HG02970 (cell line): ENCODE data around the gene SLC25A39.
"Not testable (repeated sequence)": the region's sequence is repeated elsewhere in the genome, so short reads cannot be mapped to it uniquely, and the experiment has no call there.

Experiments
- ATAC-seq: cut with Tn5 transposase; IDR thresholded peaks from one replicate; pipeline ENCODE4 v1.9.1; 2021; ENCODE audit warnings: mild to moderate bottlenecking, moderate library complexity, moderate number of reproducible peaks; ENCODE audit not compliant: unreplicated experiment, low FRiP score

SLC25A39 gene

DNA sequence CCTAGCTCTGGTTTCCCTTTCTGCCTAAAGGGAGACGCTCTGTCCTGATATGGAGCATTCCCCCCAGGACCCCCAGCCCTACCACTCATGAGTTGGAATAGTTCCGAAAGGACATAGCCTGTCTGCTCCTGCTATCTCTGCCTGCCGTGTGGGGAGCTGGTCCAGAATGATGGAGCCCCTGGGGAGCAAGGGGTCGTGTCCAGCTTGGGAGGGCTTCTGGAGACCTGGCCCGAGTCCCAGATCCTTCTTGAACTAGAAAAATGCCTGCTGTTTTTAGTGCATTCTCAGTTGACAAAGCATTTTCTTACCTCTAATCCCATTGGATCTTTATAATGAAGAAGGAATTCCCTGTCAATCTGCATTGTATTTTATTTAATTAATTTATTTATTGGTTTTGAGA, 11.3 kb upstream of the SLC25A39 start:
- ATAC-seq: no peak

DNA sequence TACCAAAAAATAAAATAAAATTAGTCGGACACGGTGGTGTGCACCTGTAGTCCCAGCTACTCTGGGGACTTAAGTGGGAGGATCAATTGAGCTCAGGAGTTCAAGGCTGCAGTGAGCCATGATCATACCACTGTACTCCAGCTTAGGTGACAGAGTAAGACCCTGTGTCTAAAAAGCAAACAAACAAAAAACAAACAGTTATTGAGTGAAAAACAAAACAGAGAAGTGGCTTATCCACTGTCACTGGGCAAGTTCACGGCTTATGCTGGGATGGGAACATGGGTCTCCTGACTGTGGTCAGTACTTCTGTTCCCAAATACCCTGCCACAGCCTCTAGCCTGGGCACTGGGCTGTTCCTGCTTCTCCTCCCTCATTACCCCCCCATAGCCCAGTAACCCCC, 10.9 kb upstream of the SLC25A39 start:
- ATAC-seq: no peak

DNA sequence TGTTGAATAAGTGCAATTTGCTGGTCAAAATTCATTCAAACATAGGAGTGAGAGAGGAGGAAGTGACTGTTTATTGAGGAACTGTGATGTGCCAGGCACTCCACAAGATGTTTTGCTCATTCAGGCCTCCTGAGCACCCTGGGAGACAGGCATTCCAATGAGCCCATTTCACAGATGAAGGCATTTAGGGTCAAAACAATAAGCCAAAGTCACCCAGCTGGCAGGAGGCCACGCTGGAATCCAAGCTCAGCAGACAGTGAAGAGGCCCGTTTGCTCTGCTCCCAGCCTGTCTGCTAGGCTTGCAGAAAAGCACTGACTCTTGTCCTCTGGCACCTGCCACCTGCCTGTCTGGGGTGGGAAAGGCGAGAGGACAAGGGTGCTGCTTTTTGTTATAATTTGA, 10.1 kb upstream of the SLC25A39 start:
- no peak for ATAC-seq

DNA sequence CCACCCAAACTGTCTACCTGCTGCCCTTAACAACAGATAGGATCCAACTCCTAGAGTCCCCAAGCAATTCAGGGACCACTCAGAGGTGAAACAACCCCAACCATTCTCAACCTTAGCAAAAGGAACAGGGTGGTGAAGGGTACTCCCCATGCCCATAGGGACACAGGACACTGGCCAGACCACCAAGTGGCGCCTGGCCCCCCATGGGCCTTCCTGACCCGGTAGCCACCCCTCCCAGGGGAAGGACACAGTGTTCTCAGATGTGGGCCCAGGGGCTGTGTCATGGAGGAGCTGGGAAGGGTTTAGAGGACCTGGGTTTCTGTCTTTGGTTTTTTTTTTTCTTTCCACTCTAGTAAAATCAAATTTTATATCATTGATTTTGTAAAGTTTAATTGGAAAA, 9.7 kb upstream of the SLC25A39 start:
- no peak for ATAC-seq

- no peak for ATAC-seq
Observed at GRCh38 chr17:44333371-44333770, 8.7 kb upstream of the SLC25A39 start.

DNA sequence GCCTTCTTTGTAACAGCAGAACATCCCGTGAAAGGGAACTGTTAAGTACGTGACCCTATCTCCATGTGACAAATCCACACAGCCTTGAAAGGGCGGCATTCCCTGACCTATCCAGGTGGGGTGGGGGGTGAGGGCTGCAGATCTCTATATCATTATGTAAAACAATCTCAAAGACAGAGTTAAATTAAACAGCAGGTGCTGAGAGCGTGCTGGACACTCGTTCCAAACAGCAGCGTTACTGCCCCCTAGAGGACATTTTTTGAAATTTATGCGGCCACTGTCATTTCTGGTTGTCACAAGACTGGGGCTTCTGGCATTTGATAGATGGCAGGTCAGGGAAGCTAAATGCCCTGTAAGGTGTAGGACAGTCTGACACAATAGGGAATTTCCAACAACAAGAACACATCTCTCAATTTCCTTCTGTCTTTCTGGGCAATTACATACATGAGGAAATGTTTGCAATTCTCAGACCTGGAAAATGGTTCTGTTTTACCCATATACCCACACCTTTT, 6.7 kb upstream of the SLC25A39 start:
- ATAC-seq: no peak

GRCh38 chr17:44330263-44330662, 5.6 kb upstream of the SLC25A39 start:
- ATAC-seq: not testable (repeated sequence)

- ATAC-seq: not testable (repeated sequence)
Observed at GRCh38 chr17:44329516-44329915, 4.9 kb upstream of the SLC25A39 start.

- ATAC-seq: no peak
Observed at GRCh38 chr17:44327715-44328449, 3.3 kb upstream of the SLC25A39 start.

GRCh38 chr17:44326861-44327444, 2.3 kb upstream of the SLC25A39 start:
- peak; percentile 34 for ATAC-seq

DNA sequence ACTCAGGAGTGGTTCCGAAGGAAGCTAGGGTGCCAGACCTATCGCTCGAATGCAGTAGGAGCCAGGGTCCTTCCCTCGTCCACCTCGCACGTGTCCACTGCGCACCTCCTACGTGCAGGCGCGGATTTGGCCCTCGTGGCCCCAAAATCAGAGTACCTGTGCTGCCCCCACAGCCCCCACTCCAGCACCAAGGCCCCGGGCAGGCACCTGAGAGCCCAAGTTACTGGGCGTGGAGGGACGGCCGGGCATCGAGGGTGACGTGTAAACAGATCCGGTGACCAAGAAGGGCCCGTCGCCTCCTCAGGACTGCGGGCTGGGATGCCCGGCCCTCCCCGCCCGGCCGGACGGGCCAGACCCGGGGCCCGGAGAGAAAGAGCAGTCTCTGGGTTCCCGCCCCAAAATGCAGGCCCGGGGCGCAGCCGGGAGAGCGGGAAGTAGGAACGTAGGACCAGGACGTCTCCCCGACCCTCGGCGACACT, 492 bp downstream of the SLC25A39 start:
- peak; percentile 4 for ATAC-seq

DNA sequence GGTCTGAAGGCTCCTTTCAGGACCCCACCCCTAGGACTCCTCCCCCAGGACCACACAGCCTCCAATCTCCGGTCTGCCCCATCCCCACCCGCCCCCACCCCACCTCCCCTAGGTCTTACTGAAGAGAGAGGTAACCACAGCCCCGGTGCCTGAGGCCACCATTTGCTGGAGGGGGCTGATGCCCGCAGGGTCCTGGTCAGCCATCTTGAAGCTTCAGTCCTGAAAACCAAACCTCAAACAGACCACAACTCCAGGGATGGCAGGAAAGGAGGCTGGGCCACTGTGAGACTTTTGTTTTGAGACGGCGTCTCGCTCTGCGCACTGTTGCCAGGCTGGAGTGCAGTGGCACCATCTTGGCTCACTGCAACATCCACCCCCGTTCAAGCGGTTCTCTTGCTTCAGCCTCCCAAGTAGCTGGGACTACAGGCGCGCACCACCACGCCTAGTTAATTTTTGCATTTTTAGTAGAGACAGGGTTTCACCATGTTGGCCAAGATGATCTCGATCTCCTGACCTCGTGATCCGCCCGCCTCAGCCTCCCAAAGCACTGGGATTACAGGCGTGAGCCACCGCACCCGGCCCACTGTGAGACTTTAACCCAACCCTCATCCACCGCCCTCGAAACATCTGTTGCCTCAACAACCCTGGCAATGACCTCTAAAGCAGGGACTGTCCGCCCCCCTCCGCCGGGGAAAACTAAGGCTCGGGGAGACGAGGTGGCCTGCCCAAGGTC, 1.1 kb downstream of the SLC25A39 start:
- no peak for ATAC-seq

DNA sequence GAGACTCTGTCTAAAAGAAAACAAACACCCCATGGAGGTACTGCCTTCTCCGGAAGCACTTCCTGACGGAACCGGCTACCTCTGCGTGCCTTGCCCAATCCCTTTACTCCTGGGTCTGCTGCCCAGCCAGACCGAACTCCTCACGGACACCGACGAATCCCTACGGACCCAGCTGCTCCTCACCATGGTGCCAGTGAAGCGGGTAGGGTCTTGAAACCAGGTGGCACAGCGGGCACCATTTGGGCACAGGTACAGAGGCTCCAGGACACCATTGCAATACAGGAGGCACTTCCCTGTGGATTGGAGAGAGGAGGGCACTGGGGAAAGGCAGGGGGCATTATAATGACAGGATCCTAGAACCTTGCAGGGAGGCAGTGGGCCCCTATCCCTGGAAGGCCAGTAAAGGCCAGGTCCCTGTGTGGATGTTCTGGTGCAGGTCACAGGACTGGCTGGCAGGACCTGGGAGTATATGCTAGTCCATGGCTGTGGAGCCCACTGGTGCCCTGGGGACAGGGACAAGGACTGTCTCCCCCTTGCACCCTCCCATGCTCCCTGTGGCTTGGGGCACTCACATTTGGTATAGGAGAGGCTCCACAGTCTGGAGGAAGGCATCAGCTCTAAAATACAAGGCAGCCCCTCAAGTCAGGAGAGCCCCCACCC, 2.3 kb downstream of the SLC25A39 start:
- no peak for ATAC-seq

DNA sequence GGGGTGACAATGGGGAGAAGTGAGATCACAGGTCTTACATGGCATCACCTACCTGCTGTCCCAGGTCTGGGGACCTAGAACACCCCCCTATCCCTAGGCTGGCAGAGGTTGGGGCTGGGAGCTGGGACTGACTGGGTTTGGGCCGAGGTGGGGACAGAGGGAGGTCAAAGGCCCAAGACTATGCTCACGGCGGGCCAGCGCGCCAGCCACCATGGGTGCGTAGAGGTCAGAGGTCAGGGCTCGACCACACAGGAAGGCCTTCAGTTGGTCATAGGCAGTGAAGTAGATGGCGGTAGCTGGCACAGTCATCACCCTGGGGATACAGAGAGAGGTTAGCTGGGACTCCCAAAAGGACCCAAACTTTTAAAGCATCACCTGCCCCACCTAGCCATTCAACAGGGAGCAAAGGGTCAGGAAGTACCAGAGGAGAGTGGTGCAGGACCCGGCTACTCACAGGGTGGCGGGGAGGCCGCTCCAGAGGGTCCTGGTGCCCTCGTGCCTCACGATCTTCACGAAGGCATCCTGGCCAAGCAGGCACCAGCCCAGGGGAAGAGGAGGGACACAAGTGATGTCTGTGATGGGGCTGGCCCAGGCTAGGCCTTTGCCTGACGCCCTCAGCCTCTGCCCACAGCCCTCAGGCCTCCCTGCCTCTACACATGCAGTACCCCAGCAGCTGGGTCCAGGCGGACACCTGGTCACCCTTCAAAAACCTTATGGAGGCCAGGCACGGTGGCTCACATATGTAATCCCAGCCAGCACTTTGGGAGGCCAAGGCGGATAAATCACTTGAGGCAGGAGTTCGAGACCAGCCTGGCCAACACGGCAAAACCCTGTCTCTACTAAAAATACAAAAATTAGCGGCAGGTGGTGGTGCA, 3.1 kb downstream of the SLC25A39 start:
- ATAC-seq: no peak

DNA sequence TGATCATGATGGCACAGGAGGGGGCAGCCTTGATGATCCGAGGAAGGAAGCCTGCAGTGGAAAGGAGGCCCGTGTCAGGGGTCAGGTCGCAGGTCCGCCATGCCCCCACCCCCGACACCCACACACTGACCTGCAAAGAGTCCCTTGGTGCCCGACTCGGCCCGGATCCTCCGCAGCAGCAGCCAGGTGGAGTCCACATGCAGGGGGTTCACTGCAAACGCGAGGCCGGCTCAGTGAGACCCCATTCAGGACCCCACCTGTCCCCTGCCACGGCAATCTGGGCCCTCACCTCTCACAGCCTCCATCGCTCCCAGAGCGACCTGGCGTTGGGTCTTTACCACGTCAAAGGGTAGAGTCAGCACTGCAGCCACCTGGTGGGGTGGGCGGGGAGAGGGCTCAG, 4.6 kb downstream of the SLC25A39 start:
- no peak for ATAC-seq

- no peak for ATAC-seq
Observed at GRCh38 chr17:44318077-44318892, 6.3 kb downstream of the SLC25A39 start.

DNA sequence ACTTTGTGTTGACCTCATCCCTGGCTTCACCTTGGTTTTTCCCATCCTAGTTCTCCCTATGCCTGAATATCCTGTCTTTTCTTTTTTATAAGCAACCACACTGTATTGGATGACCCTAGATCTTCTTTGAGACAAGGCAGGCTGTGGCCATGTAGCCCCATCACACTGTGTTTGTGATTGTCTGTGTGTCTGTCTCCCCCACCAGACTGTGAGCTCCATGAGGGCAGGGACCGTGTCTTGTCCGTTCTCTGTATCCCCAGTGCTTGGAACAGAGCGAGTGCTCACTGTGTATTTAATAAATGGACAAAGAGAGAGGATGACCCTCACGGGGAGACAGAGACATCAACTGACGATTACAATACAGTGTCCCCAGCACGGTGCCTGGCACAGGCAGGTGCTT, 7.1 kb downstream of the SLC25A39 start:
- no peak for ATAC-seq

DNA sequence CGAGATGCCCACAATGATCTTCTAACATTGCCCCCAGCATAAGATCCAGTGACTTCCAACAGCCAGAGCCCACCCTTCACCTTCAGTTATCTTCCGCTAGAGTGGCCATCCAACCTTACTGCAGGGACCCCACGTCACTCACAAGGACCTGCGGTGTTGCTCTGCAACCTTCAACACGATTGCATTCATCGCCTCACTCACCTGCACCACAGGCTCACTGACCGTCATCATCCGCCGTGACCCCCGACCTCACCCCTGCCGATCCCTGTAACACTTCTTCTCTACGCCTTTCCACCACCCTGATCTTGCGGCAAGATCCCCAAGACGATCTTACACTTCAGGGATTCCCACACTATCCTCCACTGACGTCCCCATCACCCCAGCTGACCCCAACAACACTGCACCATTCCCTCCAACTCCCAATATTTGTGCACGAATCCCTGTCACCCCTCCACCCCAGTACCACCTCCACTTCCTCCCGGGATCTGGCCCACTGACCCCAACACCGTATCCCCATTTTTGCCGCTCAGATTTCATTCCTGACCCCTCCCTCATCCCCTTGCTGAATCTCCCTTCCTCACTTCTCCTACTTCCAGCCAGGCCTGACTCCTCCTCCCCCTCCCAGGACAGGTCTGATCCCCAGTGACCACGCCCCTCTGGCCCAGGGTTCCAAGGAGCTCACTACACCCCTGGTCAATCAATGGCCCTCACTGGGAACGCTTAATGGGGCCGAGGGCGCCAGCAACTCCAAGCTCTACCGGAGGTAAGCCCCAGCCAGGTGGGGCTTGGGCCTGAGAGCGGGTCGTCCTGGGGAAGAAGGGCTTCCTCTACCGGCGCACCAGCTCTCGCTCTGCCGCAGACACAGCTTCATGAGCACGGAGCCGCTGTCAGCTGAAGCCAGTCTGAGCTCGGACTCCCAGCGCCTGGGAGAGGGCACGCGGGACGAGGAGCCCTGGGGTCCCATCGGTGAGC, 8.6 kb downstream of the SLC25A39 start:
- no peak for ATAC-seq
